Mammary epithelial cell (primary cell): ENCODE data around the gene OR7C1.

Experiments
- CTCF ChIP-seq, 2 donors: IDR thresholded peaks in 1 of 2; conservative IDR thresholded peaks in 1 of 2; 2 replicates each; pipeline ENCODE4 v1.5.1; 2011 to 2012; ENCODE audit warnings: inconsistent platforms in 2 of 2, low read length in 2 of 2, mild to moderate bottlenecking in 2 of 2, control low read depth in 1 of 2, low read depth in 1 of 2; ENCODE audit not compliant: insufficient read depth in 1 of 2; ENCODE audit errors: extremely low read depth in 1 of 2
- EZH2 ChIP-seq: IDR thresholded peaks from 2 replicates; pipeline ENCODE4 v1.6.1; 2012; ENCODE audit warnings: low read length, inconsistent platforms, borderline replicate concordance

GRCh38 chr19:14798760-14799159 lies 36.2 kb downstream of the OR7C1 start:
- no peak for TF ChIP-seq EZH2
- no peak for TF ChIP-seq CTCF (conservative IDR thresholded peaks at IDR 0.05 in 1 of 2, IDR thresholded peaks at IDR 0.05 in 1 of 2; ENCODE audit: extremely low read depth in 1 of 2, insufficient read depth in 1 of 2, low read depth in 1 of 2, low read length in 2 of 2)
